Measurements from ENCODE around the gene HDAC3. TPM values are rescaled to one million over a fixed set of nuclear protein-coding genes. Genes with fewer than 3 reads are reported as not detected.

The HDAC3 gene
- total and polyA plus RNA-seq, 2 donors (not counting 1 experiment from before 2014, with no cell fraction given), result 85.5 to 94.0 TPM

DNA sequence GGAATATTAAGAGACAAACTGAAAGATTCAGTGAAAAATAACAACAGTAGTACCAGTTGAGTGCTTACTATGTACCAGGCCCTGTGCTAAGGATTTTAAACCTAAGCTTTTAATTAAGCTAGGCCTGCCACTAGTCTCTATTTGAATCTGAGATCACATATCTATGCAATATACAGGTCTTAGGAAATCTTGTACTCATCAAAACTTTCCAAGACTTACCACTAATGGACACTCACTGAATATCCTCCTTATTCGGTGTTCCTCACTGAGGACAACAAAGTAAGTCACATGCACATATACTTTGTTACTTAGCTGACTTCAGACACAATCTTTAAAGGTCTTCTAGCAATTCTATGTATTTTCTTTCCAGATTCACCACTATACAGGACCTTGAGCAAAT lies 50.4 kb downstream of the HDAC3 start:
- Histone ChIP-seq H3K9ac (ENCODE audit: low read length) (no peak overlapping the region), H3K4me2 (replicated peaks; ENCODE audit: low read depth, low read length, poor library complexity, severe bottlenecking) (no peak overlapping the region), H4K20me1 (ENCODE audit: control insufficient read depth, insufficient read depth, low read length, poor library complexity, severe bottlenecking) (peaks cover 25% of the 10 kb centered on the region), H3K79me2 (ENCODE audit: control insufficient read depth, insufficient read depth, low read length) (peaks cover 48% of the 10 kb centered on the region), H2AFZ (ENCODE audit: insufficient read depth, low read depth, low read length, poor library complexity, severe bottlenecking) (no peak overlapping the region), H3K4me3 (ENCODE audit: control extremely low read depth in 1 of 5, extremely low read depth in 1 of 5, insufficient read depth in 1 of 5, low read depth in 2 of 5, low read length in 4 of 5) (no peak overlapping the region), H3K27me3 (replicated peaks in 1 of 4; ENCODE audit: control extremely low read depth in 1 of 4, control insufficient read depth in 3 of 4, insufficient read depth in 4 of 4, low read length in 3 of 4) (no peaks in the 10 kb centered on the region), H3K9me3 (ENCODE audit: control extremely low read depth in 1 of 3, control insufficient read depth in 2 of 3, insufficient read depth in 1 of 3, low read length in 2 of 3) (no peaks in the 10 kb centered on the region), H3K36me3 (replicated peaks in 1 of 2; ENCODE audit: control extremely low read depth in 1 of 2, control insufficient read depth in 1 of 2, extremely low read depth in 1 of 2, insufficient read depth in 2 of 2, low read length in 1 of 2) (peaks cover 14 to 64% of the 10 kb centered on the region in 2 experiments), H3K4me1 (ENCODE audit: control insufficient read depth in 2 of 2, insufficient read depth in 2 of 2, low read length in 2 of 2) (peaks cover 0 to 4% of the 10 kb centered on the region in 2 donors), H3K27ac (ENCODE audit: low read length in 2 of 2) (no peak overlapping the region)
- Mint-ChIP-seq H3K4me1 (peaks cover 13% of the 10 kb centered on the region), H3K27ac (no peak overlapping the region), H3K27me3 (no peaks in the 10 kb centered on the region), H3K9me3 (ENCODE audit: insufficient read depth) (no peaks in the 10 kb centered on the region), H3K4me3 (no peak overlapping the region)
- no peak for ATAC-seq (ENCODE audit: low read depth)
- WGBS (ENCODE audit: insufficient coverage), result 100% methylated on average over 1 of the region's 1 CpG
- TF ChIP-seq EZH2 (IDR thresholded peaks at IDR 0.05; ENCODE audit: borderline replicate concordance, insufficient read depth, low read depth, low read length, poor library complexity, severe bottlenecking), result no peak
- TF ChIP-seq, protein P1, sequence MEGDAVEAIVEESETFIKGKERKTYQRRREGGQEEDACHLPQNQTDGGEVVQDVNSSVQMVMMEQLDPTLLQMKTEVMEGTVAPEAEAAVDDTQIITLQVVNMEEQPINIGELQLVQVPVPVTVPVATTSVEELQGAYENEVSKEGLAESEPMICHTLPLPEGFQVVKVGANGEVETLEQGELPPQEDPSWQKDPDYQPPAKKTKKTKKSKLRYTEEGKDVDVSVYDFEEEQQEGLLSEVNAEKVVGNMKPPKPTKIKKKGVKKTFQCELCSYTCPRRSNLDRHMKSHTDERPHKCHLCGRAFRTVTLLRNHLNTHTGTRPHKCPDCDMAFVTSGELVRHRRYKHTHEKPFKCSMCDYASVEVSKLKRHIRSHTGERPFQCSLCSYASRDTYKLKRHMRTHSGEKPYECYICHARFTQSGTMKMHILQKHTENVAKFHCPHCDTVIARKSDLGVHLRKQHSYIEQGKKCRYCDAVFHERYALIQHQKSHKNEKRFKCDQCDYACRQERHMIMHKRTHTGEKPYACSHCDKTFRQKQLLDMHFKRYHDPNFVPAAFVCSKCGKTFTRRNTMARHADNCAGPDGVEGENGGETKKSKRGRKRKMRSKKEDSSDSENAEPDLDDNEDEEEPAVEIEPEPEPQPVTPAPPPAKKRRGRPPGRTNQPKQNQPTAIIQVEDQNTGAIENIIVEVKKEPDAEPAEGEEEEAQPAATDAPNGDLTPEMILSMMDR (IDR thresholded peaks at IDR 0.05), result no peak
- DNase-seq, result no peak
- CTCF ChIA-PET, result interaction anchor here (0.6 to 12.4 kb wide), 2 partner anchors 28 to 429 kb away, joined by 3 to 760 read pairs; partner anchors contain the start of gene DIAPH1
- POLR2A ChIA-PET, result no interaction called here
- intact Hi-C loops (cut with micrococcal nuclease), result no loop called here

DNA sequence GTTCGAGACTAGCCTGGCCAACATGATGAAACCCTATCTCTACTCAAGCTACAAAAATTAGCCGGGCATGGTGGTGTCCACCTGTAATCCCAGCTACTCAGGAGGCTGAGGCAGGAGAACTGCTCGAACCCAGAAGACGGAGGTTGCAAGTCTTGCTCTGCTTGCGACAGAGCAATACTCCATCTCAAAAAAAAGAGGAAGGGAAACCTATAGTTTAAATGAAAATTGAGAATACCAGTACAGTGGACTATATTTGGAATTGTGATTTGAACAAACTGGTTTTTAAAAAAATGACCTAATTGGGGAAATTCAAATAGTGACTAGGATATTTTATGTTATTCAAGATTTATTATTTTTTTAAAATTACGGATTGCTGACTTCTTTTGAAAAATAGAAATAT lies 51.1 kb downstream of the HDAC3 start:
- no peaks in the 10 kb centered on the region for H3K9me3 Mint-ChIP-seq (ENCODE audit: insufficient read depth)
- ATAC-seq (ENCODE audit: low read depth) (no peak), DNase-seq (no peak)
- Histone ChIP-seq H2AFZ (ENCODE audit: insufficient read depth, low read depth, low read length, poor library complexity, severe bottlenecking) (no peak overlapping the region), H3K36me3 (replicated peaks in 1 of 2; ENCODE audit: control extremely low read depth in 1 of 2, control insufficient read depth in 1 of 2, extremely low read depth in 1 of 2, insufficient read depth in 2 of 2, low read length in 1 of 2) (peaks cover 19 to 71% of the 10 kb centered on the region in 2 experiments), H3K4me3 (ENCODE audit: control extremely low read depth in 1 of 5, extremely low read depth in 1 of 5, insufficient read depth in 1 of 5, low read depth in 2 of 5, low read length in 4 of 5) (no peak overlapping the region), H3K4me2 (replicated peaks; ENCODE audit: low read depth, low read length, poor library complexity, severe bottlenecking) (no peak overlapping the region), H3K9ac (ENCODE audit: low read length) (no peak overlapping the region), H3K27ac (ENCODE audit: low read length in 2 of 2) (no peak overlapping the region), H3K27me3 (replicated peaks in 1 of 4; ENCODE audit: control extremely low read depth in 1 of 4, control insufficient read depth in 3 of 4, insufficient read depth in 4 of 4, low read length in 3 of 4) (no peaks in the 10 kb centered on the region), H4K20me1 (ENCODE audit: control insufficient read depth, insufficient read depth, low read length, poor library complexity, severe bottlenecking) (peaks cover 19% of the 10 kb centered on the region), H3K4me1 (ENCODE audit: control insufficient read depth in 2 of 2, insufficient read depth in 2 of 2, low read length in 2 of 2) (peaks cover 0 to 4% of the 10 kb centered on the region in 2 donors), H3K9me3 (ENCODE audit: control extremely low read depth in 1 of 3, control insufficient read depth in 2 of 3, insufficient read depth in 1 of 3, low read length in 2 of 3) (no peaks in the 10 kb centered on the region), H3K79me2 (ENCODE audit: control insufficient read depth, insufficient read depth, low read length) (peaks cover 41% of the 10 kb centered on the region)
- CTCF ChIA-PET, result interaction anchor here (1.4 to 12.4 kb wide), 3 partner anchors 17 to 28 kb away, joined by 4 to 760 read pairs (median 5); partner anchors contain the start of gene DIAPH1
- POLR2A ChIA-PET, result no interaction called here
- intact Hi-C loops (cut with micrococcal nuclease), result no loop called here
- TF ChIP-seq, protein P1 (IDR thresholded peaks at IDR 0.05), result no peak
- TF ChIP-seq EZH2 (IDR thresholded peaks at IDR 0.05; ENCODE audit: borderline replicate concordance, insufficient read depth, low read depth, low read length, poor library complexity, severe bottlenecking), result no peak
- no CpG with 5 or more reads among the region's 6 CpGs for WGBS (ENCODE audit: insufficient coverage)
- no peaks in the 10 kb centered on the region for H3K27me3 Mint-ChIP-seq
- H3K4me1 Mint-ChIP-seq, result peaks cover 13% of the 10 kb centered on the region
- H3K27ac Mint-ChIP-seq, result no peak overlapping the region
- H3K4me3 Mint-ChIP-seq, result no peak overlapping the region

Data from B cell (primary cell).